HL-60 (cell line): ENCODE data around the gene CTBP2.

ENCODE experiments used
- DNase-seq, 2 experiments: peaks; one replicate each; pipeline ENCODE4 v3.0.0-alpha.2; 2010 to 2020; ENCODE audit warnings: low read depth in 1 of 2, low spot score in 1 of 2
- H3K27ac ChIP-seq: fragments of 250-450 bp; sonication (Bioruptor Pico); replicated peaks from 2 replicates; pipeline ENCODE4 v1.5.1; 2020; ENCODE audit warnings: mild to moderate bottlenecking, moderate library complexity
- H3K27me3 ChIP-seq: fragments of 250-450 bp; sonication (Bioruptor Pico); 2 replicates; pipeline ENCODE4 v1.5.1; 2021; ENCODE audit warnings: mild to moderate bottlenecking, moderate library complexity; ENCODE audit not compliant: insufficient read depth, poor library complexity, severe bottlenecking
- H3K4me3 ChIP-seq: replicated peaks from 2 replicates; pipeline ENCODE4 v1.5.1; 2011; ENCODE audit warnings: mild to moderate bottlenecking, control low read depth, low read length; ENCODE audit not compliant: insufficient read depth
- GABPA ChIP-seq: IDR thresholded peaks from 2 replicates; pipeline ENCODE4 v1.6.1; 2012; ENCODE audit warnings: low read depth
- POLR2AphosphoS5 ChIP-seq: IDR thresholded peaks from 2 replicates; pipeline ENCODE4 v1.6.1; 2012; ENCODE audit warnings: low read depth
- REST ChIP-seq: IDR thresholded peaks from 2 replicates; pipeline ENCODE4 v1.6.1; 2012; ENCODE audit warnings: low read depth; ENCODE audit not compliant: insufficient replicate concordance
- SPI1 ChIP-seq: IDR thresholded peaks from 2 replicates; pipeline ENCODE4 v1.6.1; 2012; ENCODE audit warnings: low read depth, mild to moderate bottlenecking, borderline replicate concordance
- TF ChIP-seq, protein P1 (sequence below): IDR thresholded peaks from one replicate; pipeline ENCODE4 v1.5.1; 2011; ENCODE audit warnings: low read length, control low read depth, inconsistent platforms; ENCODE audit not compliant: insufficient read depth

The CTBP2 gene

GRCh38 chr10:125203186-125203800, 42.9 kb upstream of the CTBP2 start:
- no peak for DNase-seq
- H3K27ac ChIP-seq, result no peak overlapping the region
- no peaks in the 10 kb centered on the region for H3K27me3 ChIP-seq
- TF ChIP-seq GABPA, result no peak
- TF ChIP-seq, protein P1, sequence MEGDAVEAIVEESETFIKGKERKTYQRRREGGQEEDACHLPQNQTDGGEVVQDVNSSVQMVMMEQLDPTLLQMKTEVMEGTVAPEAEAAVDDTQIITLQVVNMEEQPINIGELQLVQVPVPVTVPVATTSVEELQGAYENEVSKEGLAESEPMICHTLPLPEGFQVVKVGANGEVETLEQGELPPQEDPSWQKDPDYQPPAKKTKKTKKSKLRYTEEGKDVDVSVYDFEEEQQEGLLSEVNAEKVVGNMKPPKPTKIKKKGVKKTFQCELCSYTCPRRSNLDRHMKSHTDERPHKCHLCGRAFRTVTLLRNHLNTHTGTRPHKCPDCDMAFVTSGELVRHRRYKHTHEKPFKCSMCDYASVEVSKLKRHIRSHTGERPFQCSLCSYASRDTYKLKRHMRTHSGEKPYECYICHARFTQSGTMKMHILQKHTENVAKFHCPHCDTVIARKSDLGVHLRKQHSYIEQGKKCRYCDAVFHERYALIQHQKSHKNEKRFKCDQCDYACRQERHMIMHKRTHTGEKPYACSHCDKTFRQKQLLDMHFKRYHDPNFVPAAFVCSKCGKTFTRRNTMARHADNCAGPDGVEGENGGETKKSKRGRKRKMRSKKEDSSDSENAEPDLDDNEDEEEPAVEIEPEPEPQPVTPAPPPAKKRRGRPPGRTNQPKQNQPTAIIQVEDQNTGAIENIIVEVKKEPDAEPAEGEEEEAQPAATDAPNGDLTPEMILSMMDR, result no peak
- no peak for TF ChIP-seq SPI1
- no peak for TF ChIP-seq REST
- no peak for TF ChIP-seq POLR2AphosphoS5
- H3K4me3 ChIP-seq, result no peak overlapping the region

DNA sequence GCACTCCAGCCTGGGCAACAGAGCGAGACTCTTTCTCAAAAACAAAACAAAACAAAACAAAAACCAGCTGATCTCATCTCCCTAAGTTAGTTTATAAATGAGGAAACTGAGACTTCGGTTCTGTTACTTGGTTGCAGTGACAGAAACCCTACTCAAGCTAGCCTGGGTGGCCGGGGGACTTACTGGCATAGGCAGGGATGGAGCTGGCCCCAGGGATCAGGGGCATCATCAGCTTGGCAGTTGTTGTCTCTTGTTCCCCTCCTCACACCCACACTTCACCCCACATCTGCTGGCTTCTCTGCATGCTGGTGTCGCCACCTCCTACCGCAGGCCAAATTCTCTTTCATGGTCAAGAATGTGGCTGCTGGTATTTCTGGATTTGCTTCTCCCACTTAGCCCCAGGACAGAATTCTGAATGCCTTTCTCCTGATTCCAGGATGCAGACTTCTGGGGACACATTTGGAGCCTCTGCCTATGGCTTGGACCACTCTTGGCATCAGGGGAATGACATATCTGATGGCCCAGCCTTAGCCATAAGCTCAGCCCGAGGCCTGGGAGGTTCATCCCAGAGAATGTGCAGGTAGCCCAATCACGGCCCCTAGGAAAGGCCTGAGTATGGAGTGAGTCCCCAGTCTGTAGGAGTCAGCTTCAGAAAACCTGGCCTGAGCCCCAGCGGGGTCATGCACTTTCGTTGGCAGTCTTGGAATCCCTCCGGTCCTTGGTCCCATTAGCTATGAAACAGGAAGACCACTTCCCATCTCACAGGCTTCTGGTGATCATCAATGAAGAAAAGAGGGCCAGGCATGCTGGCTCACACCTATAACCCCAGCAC, 41.6 kb upstream of the CTBP2 start:
- TF ChIP-seq, protein P1, result no peak
- TF ChIP-seq REST, result no peak
- TF ChIP-seq GABPA, result no peak
- TF ChIP-seq SPI1, result no peak
- TF ChIP-seq POLR2AphosphoS5, result no peak
- H3K27ac ChIP-seq, result no peak overlapping the region
- no peaks in the 10 kb centered on the region for H3K27me3 ChIP-seq
- no peak overlapping the region for H3K4me3 ChIP-seq
- no peak for DNase-seq

GRCh38 chr10:125201108-125201524, 40.8 kb upstream of the CTBP2 start:
- Histone ChIP-seq H3K27ac (no peak overlapping the region), H3K4me3 (no peak overlapping the region), H3K27me3 (no peaks in the 10 kb centered on the region)
- DNase-seq, result no peak
- TF ChIP-seq REST, result peak; percentile 71
- TF ChIP-seq GABPA, result no peak
